ENCODE measurements around the gene STX18.

DNA sequence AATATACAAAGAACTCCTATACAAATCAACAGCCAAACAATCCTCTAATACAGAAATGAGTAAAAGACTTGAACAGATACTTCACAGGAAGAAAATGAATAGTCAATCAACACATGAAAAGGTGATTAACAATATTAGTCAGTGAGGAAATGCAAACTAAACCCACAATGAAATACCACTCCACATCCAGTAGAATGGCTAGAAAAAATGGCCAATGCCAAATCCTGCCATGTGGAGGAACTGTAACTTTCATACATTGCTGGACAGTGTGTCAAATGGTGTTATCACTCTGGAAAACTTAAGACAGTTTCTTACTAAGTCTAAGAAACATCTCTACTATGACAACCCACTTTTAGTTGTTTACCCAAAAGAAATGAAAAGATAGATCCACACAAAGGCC, 95.4 kb downstream of the STX18 start:
- no peak for TF ChIP-seq EZH2 (IDR thresholded peaks at IDR 0.05; ENCODE audit: borderline replicate concordance, low read depth, low read length, severe bottlenecking)
- no peak for TF ChIP-seq CTCF (IDR thresholded peaks at IDR 0.05; ENCODE audit: borderline replicate concordance, extremely low read depth, low read length, poor library complexity, severe bottlenecking)

Measured in DND-41 (cell line).